Endothelial cell of hepatic sinusoid (primary cell): Measurements from ENCODE around the gene LMF1.

Experiments
- in situ Hi-C: cut with HindIII; loops from 2 replicates; pipeline ENCODE4 v1.10.0; 2017; ENCODE audit warnings: low sequenced_read_pairs

The LMF1 gene

GRCh38 chr16:937311-937710 lies 33.5 kb downstream of the LMF1 start:
- in situ Hi-C loops: loop anchor here (5.0 kb wide), 1 partner anchor 40 kb away; no protein-coding TSS in a partner anchor

- in situ Hi-C loops: loop anchor here (5.0 kb wide), 1 partner anchor 42 kb away; no protein-coding TSS in a partner anchor
Observed at GRCh38 chr16:935684-936083, 35.1 kb downstream of the LMF1 start.

GRCh38 chr16:934178-934577 lies 36.6 kb downstream of the LMF1 start:
- in situ Hi-C loops: no loop called here

GRCh38 chr16:933581-933980 lies 37.2 kb downstream of the LMF1 start:
- in situ Hi-C loops: no loop called here

GRCh38 chr16:932831-933330 lies 37.9 kb downstream of the LMF1 start:
- in situ Hi-C loops: no loop called here

GRCh38 chr16:931626-932500 lies 38.9 kb downstream of the LMF1 start:
- in situ Hi-C loops: no loop called here

- in situ Hi-C loops: no loop called here
Observed at GRCh38 chr16:931171-931570, 39.6 kb downstream of the LMF1 start.

GRCh38 chr16:930511-930910 lies 40.3 kb downstream of the LMF1 start:
- in situ Hi-C loops: no loop called here

- in situ Hi-C loops: no loop called here
Observed at GRCh38 chr16:930076-930475, 40.7 kb downstream of the LMF1 start.

GRCh38 chr16:929227-930073 lies 41.3 kb downstream of the LMF1 start:
- in situ Hi-C loops: no loop called here

- in situ Hi-C loops: no loop called here
Observed at GRCh38 chr16:928526-928925, 42.3 kb downstream of the LMF1 start.

- in situ Hi-C loops: no loop called here
Observed at GRCh38 chr16:927931-928330, 42.9 kb downstream of the LMF1 start.

- in situ Hi-C loops: no loop called here
Observed at GRCh38 chr16:927406-927805, 43.4 kb downstream of the LMF1 start.

- in situ Hi-C loops: no loop called here
Observed at GRCh38 chr16:926715-927114, 44.1 kb downstream of the LMF1 start.

GRCh38 chr16:924806-925205 lies 46.0 kb downstream of the LMF1 start:
- in situ Hi-C loops: no loop called here

GRCh38 chr16:924063-924462 lies 46.7 kb downstream of the LMF1 start:
- in situ Hi-C loops: no loop called here

- in situ Hi-C loops: no loop called here
Observed at GRCh38 chr16:923184-923583, 47.6 kb downstream of the LMF1 start.

- in situ Hi-C loops: no loop called here
Observed at GRCh38 chr16:922051-922450, 48.7 kb downstream of the LMF1 start.

GRCh38 chr16:921321-921905 lies 49.4 kb downstream of the LMF1 start:
- in situ Hi-C loops: no loop called here

- in situ Hi-C loops: no loop called here
Observed at GRCh38 chr16:920717-921116, 50.1 kb downstream of the LMF1 start.

GRCh38 chr16:920051-920681 lies 50.6 kb downstream of the LMF1 start:
- in situ Hi-C loops: no loop called here
